ENCODE data around the gene TMEM44. TPM values are rescaled to one million over a fixed set of nuclear protein-coding genes. Genes with fewer than 3 reads are reported as not detected.
"Not testable (repeated sequence)": the region's sequence is repeated elsewhere in the genome, so short reads cannot be mapped to it uniquely, and the experiment has no call there.

TMEM44 gene
- total RNA-seq, 1 donor from 2014 or later, result 16.0 TPM

GRCh38 chr3:194612221-194612620 is 21.0 kb downstream of the TMEM44 start:
- TF ChIP-seq CTCF (conservative IDR thresholded peaks at IDR 0.05; ENCODE audit: low read depth, low read length), result no peak
- no peak overlapping the region for H3K4me3 ChIP-seq (ENCODE audit: low read depth, low read length)
- DNase-seq (ENCODE audit: low read depth), result no peak

- DNase-seq (ENCODE audit: low read depth), result no peak
- H3K4me3 ChIP-seq (ENCODE audit: low read depth, low read length), result no peak overlapping the region
- no peak for TF ChIP-seq CTCF (conservative IDR thresholded peaks at IDR 0.05; ENCODE audit: low read depth, low read length)
Observed at GRCh38 chr3:194610689-194611088, 22.5 kb downstream of the TMEM44 start.

GRCh38 chr3:194609601-194610000 is 23.6 kb downstream of the TMEM44 start:
- TF ChIP-seq CTCF (conservative IDR thresholded peaks at IDR 0.05; ENCODE audit: low read depth, low read length), result no peak
- no peak for DNase-seq (ENCODE audit: low read depth)
- H3K4me3 ChIP-seq (ENCODE audit: low read depth, low read length), result no peak overlapping the region

- DNase-seq (ENCODE audit: low read depth), result no peak
- no peak overlapping the region for H3K4me3 ChIP-seq (ENCODE audit: low read depth, low read length)
- no peak for TF ChIP-seq CTCF (conservative IDR thresholded peaks at IDR 0.05; ENCODE audit: low read depth, low read length)
Observed at GRCh38 chr3:194608981-194609380, 24.2 kb downstream of the TMEM44 start.

GRCh38 chr3:194607592-194608389 is 25.4 kb downstream of the TMEM44 start:
- no peak overlapping the region for H3K4me3 ChIP-seq (ENCODE audit: low read depth, low read length)
- TF ChIP-seq CTCF (conservative IDR thresholded peaks at IDR 0.05; ENCODE audit: low read depth, low read length), result no peak
- DNase-seq (ENCODE audit: low read depth), result no peak

- DNase-seq (ENCODE audit: low read depth), result no peak
- no peak for TF ChIP-seq CTCF (conservative IDR thresholded peaks at IDR 0.05; ENCODE audit: low read depth, low read length)
Observed at GRCh38 chr3:194606941-194607340, 26.3 kb downstream of the TMEM44 start.

GRCh38 chr3:194606163-194606562 is 27.1 kb downstream of the TMEM44 start:
- H3K4me3 ChIP-seq (ENCODE audit: low read depth, low read length), result no peak overlapping the region
- no peak for TF ChIP-seq CTCF (conservative IDR thresholded peaks at IDR 0.05; ENCODE audit: low read depth, low read length)
- DNase-seq (ENCODE audit: low read depth), result no peak

More at GRCh38 chr3:194606941-194607340, 26.3 kb downstream of the TMEM44 start:
- H3K4me3 ChIP-seq (ENCODE audit: low read depth, low read length), result no peak overlapping the region

GRCh38 chr3:194605314-194605713 is 27.9 kb downstream of the TMEM44 start:
- DNase-seq (ENCODE audit: low read depth); H3K4me3 ChIP-seq (ENCODE audit: low read depth, low read length): not testable (repeated sequence)

All from epithelial cell of proximal tubule (primary cell).